OCI-LY3 (cell line): ENCODE results near the gene NTN3.

ENCODE experiments used
- H2AFZ ChIP-seq: fragments of 200-600, 300-600 bp; shearing (Covaris generic); 2 replicates; pipeline ENCODE4 v1.6.0; 2014; ENCODE audit warnings: antibody characterized with exemption, low read depth, low read length
- H3K27ac ChIP-seq: fragments of 200-600, 300-600 bp; sonication (generic); 2 replicates; pipeline ENCODE4 v1.5.1; 2014; ENCODE audit warnings: mild to moderate bottlenecking, low read length, moderate library complexity, mixed read lengths
- H3K27me3 ChIP-seq: fragments of 200-600, 300-600 bp; sonication (generic); 2 replicates; pipeline ENCODE4 v1.6.1; 2014; ENCODE audit warnings: low read depth, low read length, mixed read lengths
- H3K36me3 ChIP-seq: fragments of 200-600, 300-600 bp; sonication (generic); replicated peaks from 2 replicates; pipeline ENCODE3; 2014; ENCODE audit warnings: low read depth, low read length, mixed read lengths
- H3K4me1 ChIP-seq: fragments of 300-600, 200-600 bp; sonication (generic); 2 replicates; pipeline ENCODE4 v1.6.1; 2014; ENCODE audit warnings: low read length, mixed read lengths
- H3K4me2 ChIP-seq: fragments of 200-600, 300-600 bp; sonication (generic); 2 replicates; pipeline ENCODE4 v1.6.1; 2014; ENCODE audit warnings: low read length, mixed read lengths
- H3K4me3 ChIP-seq: fragments of 300-600, 200-600 bp; sonication (generic); 2 replicates; pipeline ENCODE4 v1.5.1; 2014; ENCODE audit warnings: antibody characterized with exemption, mild to moderate bottlenecking, low read length, moderate library complexity
- H3K79me2 ChIP-seq: fragments of 300-600, 200-600 bp; shearing (Covaris generic); 2 replicates; pipeline ENCODE4 v1.6.1; 2014; ENCODE audit warnings: mild to moderate bottlenecking, low read length, mixed read lengths
- H3K9ac ChIP-seq: fragments of 300-600, 200-600 bp; shearing (Covaris generic); 2 replicates; pipeline ENCODE4 v1.6.0; 2014; ENCODE audit warnings: mild to moderate bottlenecking, low read length, moderate library complexity
- H3K9me3 ChIP-seq: fragments of 200-600, 300-600 bp; shearing (Covaris generic); 2 replicates; pipeline ENCODE4 v1.6.1; 2014; ENCODE audit warnings: low read length, mixed read lengths; ENCODE audit not compliant: insufficient read depth
- H4K20me1 ChIP-seq: fragments of 200-600, 300-600 bp; sonication (generic); 2 replicates; pipeline ENCODE4 v1.6.1; 2016; ENCODE audit warnings: low read length, mixed read lengths; ENCODE audit not compliant: insufficient read depth
- EZH2phosphoT487 ChIP-seq: fragments of 200-600 bp; shearing (Covaris generic); IDR thresholded peaks from 2 replicates; pipeline ENCODE4 v1.6.1; 2018; ENCODE audit warnings: antibody characterized with exemption, mixed run types, low read depth
- TF ChIP-seq, protein P1 (sequence below): fragments of 200-600, 300-600 bp; sonication (generic); IDR thresholded peaks from 2 replicates; pipeline ENCODE4 v1.5.1; 2014; ENCODE audit warnings: antibody characterized with exemption, low read length, low read depth

The NTN3 gene

DNA sequence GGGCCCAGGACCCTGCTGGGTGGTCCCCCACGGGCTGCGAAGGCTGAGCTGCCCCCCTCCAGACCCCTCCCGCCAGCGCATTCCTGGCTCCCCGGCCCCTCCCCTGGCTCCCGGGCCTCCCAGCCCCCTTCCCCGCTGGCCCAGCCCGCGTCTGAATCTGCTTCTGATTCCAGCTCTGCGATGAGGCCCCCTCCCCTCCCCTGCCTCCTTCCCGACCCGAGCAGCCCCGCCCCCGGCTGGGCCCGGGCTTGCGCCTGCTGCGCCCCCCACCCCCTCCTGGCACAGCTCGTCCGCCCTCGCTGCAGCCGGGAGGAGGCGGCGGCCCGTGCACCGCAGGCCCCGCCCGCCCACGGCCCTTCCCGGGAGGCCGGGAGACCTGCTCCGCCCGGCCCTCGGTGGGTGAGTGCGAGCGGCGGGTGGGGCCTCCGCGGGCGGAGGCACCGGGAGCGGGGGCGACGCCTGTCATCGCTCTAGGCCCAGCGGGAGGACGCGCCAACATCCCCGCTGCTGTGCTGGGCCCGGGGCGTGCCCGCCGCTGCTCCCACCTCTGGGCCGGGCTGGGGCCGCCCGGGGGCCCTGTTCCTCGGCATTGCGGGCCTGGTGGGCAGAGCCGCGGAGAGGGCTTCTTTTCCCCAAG, at the start of gene NTN3:
TSS of gene NTN3 (plus strand) at position 282 of the 637 bp plus-strand sequence. CDS start 405 bp downstream, outside the sequence.
- Histone ChIP-seq H3K4me1 (peaks cover 35% of the 10 kb centered on the region), H3K79me2 (peaks cover 10% of the 10 kb centered on the region; the same call in 1 of the 2 replicates), H3K36me3 (no peaks in the 10 kb centered on the region), H2AFZ (no peak within 1 kb of the TSS), H4K20me1 (peaks cover 5% of the 10 kb centered on the region; the same call in 1 of the 2 replicates), H3K4me3 (no peak within 1 kb of the TSS), H3K27me3 (peaks cover 25% of the 10 kb centered on the region), H3K9me3 (no peaks in the 10 kb centered on the region), H3K27ac (no peak within 1 kb of the TSS), H3K4me2 (no peak within 1 kb of the TSS), H3K9ac (no peak within 1 kb of the TSS)
- TF ChIP-seq, protein P1, sequence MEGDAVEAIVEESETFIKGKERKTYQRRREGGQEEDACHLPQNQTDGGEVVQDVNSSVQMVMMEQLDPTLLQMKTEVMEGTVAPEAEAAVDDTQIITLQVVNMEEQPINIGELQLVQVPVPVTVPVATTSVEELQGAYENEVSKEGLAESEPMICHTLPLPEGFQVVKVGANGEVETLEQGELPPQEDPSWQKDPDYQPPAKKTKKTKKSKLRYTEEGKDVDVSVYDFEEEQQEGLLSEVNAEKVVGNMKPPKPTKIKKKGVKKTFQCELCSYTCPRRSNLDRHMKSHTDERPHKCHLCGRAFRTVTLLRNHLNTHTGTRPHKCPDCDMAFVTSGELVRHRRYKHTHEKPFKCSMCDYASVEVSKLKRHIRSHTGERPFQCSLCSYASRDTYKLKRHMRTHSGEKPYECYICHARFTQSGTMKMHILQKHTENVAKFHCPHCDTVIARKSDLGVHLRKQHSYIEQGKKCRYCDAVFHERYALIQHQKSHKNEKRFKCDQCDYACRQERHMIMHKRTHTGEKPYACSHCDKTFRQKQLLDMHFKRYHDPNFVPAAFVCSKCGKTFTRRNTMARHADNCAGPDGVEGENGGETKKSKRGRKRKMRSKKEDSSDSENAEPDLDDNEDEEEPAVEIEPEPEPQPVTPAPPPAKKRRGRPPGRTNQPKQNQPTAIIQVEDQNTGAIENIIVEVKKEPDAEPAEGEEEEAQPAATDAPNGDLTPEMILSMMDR, result no peak
- TF ChIP-seq EZH2phosphoT487, result no peak

DNA sequence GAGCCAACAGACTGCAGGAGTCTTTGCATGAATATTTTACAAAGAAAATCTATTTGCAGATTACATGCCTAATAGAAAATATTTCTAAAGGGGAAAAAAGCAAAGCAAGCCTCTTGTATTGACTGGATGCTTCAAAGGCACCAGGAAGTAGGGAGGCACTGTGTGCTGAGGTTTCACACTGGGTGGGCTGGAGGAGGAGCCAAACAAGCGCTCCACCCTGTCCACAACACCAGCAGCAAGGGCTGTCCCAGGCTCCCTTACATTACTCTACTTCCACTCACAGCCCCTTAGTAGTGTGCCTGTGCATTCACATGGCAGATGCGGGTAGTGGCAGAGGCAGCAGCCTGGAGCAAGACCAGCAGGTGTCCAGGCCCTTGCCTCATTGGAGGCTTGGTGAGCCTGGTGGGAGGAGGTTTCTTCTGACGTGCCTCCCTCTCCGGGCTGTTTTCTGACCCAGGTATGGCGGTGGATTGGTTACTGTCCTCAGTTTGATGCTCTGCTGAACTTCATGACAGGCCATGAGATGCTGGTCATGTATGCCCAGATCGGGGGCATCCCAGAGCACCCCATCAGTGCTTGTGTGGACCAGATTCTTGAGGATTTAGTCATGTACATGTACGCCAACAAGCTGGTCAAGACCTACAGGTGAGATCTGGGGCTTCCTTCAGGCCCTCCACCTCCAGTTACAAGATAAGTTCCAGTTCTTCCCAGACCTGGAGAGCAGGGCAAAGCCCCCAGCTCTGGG, 48.8 kb upstream of the NTN3 start:
- no peaks in the 10 kb centered on the region for H3K36me3 ChIP-seq
- H4K20me1 ChIP-seq, result no peaks in the 10 kb centered on the region
- peaks cover 10% of the 10 kb centered on the region; the same call in 1 of the 2 replicates for H3K4me1 ChIP-seq
- no peaks in the 10 kb centered on the region for H3K9me3 ChIP-seq
- H3K4me2 ChIP-seq, result no peak overlapping the region
- no peak overlapping the region for H3K4me3 ChIP-seq
- H3K9ac ChIP-seq, result no peak overlapping the region
- H3K79me2 ChIP-seq, result no peaks in the 10 kb centered on the region
- H3K27ac ChIP-seq, result no peak overlapping the region
- H2AFZ ChIP-seq, result no peak overlapping the region
- no peaks in the 10 kb centered on the region for H3K27me3 ChIP-seq
- TF ChIP-seq, protein P1, result no peak
- no peak for TF ChIP-seq EZH2phosphoT487

DNA sequence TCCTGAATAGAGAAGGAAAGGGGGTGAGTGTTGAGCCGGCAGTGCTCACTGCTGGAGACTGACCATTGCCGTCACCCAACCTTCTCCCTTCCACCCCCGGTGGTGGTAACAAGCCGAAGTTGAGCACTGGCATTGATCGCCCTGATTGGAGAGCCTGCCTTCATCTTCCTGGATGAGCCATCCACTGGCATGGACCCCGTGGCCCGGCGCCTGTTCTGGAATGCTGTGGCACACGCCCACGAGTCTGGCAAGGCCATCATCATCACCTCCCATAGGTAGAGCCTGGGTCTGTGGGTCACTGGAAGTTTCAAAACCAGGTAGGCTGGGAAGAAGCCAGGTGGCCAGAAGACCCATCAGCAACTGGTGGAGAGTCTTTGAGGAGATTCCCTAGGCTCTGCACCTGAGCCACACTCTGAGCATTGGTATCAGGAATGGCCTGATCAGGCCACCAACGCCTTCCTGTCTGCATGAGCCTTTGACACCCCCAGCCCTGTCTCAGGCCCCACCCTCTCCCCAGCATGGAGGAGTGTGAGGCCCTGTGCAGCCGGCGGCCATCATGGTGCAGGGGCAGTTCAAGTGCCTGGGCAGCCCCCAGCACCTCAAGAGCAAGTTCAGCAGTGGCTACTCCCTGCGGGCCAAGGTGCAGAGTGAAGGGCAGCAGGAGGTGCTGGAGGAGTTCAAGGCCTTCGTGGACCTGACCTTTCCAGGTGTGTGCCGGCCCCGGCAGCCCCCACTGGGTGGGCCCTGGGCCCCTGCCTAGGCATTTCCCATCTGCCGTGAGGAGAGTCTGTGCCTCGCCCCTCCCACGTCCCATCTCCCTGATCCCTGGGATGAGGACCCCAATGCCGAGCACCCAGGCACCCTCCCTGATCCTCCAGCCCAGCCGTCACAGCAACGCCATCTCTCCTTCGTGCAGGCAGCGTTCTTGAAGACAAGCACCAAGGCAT, 46.8 kb upstream of the NTN3 start:
- Histone ChIP-seq H3K4me1 (peaks cover 17% of the 10 kb centered on the region), H3K27ac (no peak overlapping the region), H4K20me1 (no peaks in the 10 kb centered on the region), H3K4me3 (no peak overlapping the region), H3K27me3 (no peaks in the 10 kb centered on the region), H3K79me2 (peaks cover under 1% of the 10 kb centered on the region; the same call in 1 of the 2 replicates), H2AFZ (no peak overlapping the region), H3K9me3 (no peaks in the 10 kb centered on the region), H3K9ac (no peak overlapping the region), H3K36me3 (no peaks in the 10 kb centered on the region), H3K4me2 (no peak overlapping the region)
- TF ChIP-seq, protein P1, result no peak
- TF ChIP-seq EZH2phosphoT487, result no peak
